GM21447 (cell line): ENCODE measurements around the gene MRPL55.

Experiments
- ATAC-seq: cut with Tn5 transposase; IDR thresholded peaks from one replicate; pipeline ENCODE4 v1.9.1; 2021; ENCODE audit not compliant: unreplicated experiment

The MRPL55 gene

DNA sequence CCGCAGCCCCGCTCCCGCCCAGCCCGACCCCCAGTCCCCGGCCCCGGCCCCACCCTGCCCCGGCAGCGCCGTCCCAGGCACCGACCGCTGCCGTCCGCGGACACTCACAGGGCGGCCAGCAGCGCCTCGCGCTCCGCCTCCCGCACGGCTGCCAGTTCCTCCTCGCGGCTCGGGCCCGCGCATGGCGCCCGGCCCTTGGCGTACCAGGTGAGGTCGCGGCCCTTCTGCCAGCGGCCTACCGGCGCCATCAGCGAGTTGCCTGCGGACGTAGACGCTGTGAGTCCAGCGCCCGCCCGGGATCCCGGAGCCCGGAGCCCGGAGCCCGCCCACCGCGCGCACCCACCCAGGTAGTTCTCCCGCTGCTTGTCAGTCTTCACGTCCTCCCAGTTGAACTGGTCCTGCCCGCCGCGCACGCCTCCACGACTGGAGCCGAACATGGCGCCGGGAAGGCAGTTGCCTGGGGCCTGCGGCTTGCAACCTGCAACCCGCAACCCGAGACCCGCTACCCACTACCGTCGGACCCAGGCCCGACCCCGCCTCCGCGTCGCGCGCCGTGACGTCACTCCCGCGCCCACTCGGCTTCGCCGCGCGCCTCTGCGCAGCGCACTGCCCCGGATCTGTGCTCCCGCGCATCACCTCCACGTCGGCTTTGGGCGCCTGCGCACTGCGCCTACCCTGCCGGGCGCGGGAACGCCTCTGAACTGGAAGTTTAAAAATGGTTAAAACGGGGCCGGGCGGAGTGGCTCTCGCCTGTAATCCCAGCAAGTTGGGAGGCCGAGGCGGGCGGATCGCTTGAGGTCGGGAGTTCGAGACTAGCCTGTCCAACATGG, 6.1 kb downstream of the MRPL55 start, which contains the start of gene C1orf35:
C1orf35 (minus strand) TSS at position 535 of the 830 bp plus-strand sequence; CDS start at position 437, 98 bp downstream.
- ATAC-seq = peak; percentile 60

DNA sequence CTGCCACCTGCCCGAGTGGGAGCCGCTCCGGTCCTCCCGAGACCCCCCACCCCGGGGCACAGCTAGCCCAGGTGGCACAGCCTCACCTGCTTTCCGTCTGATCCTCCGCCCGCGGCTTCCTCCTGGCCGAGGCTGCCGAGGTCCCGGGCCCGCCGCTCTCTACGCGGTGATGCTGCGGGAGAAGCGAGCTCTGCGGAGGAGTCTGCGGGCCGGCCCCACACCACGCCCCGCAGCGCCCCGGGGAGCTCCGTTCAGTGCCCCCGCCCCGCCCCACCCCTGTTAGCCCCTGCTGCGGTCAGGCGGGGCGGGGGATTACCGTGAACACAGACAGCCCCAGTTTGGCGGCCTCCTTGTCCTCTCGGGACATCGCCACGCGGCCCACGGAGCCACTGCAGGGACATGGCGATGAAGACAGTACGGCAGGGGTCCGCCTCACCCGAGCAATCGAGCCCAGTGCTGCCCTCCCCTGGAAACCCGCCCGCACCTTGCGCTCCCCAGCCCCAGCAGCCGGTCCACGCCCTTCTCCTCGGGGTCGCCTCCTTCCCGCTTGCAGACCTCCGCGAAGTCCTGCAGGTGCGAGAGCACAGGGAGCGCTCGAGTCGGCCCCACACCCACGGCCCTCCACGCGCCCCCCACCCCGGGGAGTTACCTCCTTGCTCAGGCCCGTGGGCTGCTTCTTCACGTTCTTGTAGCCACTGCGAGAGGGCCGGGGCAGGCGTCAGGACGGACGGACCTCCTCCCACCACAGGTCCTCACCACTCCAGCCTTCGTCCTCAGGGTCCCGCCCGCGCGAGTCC, 6.9 kb downstream of the MRPL55 start:
- ATAC-seq = peak; percentile 29

DNA sequence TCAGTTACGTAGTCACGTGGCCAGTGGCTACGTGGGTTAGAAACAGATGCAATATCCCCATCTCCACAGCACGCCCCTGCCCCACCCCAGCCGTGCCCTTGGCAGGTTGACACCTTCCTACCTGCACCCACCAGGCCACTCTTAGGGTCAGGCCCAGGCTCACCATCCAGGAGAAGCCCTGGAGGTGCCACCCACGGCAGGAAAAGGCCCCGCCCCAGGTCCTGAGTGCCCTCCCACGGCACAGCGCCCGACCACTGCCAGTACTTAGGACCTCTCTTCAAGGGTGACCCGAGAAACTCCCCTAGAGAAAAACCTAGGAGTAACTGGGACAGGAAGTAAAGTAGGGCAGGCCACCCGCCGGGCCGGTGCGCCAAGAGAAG, 7.5 kb downstream of the MRPL55 start:
- no peak for ATAC-seq

DNA sequence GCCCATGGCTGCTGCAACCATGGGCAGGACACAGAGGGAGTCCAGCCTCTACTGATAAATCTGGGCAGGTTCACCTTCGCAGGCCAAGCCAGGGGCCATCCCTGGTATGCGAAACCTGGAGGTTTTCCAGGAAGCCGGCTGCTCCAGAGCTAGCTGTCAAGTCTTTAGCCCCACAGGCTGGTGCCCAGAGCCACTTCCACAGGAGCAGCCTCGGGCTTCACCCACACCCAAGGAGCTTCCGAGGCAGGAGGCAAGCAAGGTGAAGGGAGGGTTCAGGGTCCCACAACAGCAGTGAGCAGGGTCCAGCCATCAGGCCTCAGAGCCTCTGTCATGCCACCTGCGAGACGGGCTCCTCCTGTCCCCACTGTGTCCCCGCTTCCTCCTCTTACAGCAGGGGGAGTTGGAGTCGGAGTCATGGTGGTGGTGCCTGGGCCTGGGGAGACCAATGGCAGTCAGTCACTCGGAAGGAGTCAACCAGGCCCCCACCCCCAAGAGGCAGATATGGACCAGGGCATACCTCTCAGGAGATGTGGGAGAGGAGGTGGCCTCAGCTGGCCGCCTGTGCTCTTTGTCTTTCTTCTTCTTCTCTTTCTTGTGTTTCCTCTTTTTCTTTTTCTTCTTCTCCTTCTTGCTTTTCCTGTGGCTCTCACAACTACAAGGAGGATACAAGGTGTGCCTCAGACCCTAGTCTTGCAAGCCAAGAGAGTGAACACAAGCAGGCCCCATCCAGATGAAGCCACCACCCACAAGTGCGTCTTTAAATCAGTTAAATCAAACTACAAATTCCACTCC, 8.1 kb downstream of the MRPL55 start:
- no peak for ATAC-seq

DNA sequence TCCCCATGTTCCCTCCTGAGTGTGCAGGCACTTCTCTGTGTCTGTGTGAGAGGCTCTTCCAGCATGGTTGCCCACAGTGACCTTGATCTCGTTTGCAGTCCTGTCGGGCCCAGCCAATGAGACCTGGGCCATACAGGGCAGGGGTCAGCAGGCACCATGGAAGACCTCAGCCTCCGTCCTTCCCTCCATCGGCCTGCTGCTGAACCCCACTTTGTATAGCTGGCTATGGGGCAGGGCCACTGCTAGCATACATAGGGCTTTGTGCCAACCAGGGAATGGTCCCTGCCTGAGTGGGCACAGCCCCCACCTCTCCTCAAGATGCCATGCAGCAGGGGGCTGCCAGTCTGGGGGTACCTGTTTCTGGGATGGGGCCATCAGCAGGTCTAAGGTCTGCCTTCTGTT, 9.8 kb downstream of the MRPL55 start:
- ATAC-seq = no peak

DNA sequence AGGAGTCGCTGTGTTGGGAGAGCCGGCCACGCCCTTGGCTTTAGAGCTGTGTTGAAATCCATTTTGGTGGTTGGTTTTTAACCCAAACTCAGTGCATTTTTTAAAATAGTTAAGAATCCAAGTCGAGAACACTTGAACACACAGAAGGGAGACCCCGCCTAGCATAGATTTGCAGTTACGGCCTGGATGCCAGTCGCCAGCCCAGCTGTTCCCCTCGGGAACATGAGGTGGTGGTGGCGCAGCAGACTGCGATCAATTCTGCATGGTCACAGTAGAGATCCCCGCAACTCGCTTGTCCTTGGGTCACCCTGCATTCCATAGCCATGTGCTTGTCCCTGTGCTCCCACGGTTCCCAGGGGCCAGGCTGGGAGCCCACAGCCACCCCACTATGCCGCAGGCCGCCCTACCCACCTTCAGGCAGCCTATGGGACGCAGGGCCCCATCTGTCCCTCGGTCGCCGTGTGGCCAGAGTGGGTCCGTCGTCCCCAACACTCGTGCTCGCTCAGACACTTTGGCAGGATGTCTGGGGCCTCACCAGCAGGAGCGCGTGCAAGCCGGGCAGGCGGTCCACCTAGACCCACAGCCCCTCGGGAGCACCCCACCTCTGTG, 10.7 kb downstream of the MRPL55 start:
- ATAC-seq = no peak

DNA sequence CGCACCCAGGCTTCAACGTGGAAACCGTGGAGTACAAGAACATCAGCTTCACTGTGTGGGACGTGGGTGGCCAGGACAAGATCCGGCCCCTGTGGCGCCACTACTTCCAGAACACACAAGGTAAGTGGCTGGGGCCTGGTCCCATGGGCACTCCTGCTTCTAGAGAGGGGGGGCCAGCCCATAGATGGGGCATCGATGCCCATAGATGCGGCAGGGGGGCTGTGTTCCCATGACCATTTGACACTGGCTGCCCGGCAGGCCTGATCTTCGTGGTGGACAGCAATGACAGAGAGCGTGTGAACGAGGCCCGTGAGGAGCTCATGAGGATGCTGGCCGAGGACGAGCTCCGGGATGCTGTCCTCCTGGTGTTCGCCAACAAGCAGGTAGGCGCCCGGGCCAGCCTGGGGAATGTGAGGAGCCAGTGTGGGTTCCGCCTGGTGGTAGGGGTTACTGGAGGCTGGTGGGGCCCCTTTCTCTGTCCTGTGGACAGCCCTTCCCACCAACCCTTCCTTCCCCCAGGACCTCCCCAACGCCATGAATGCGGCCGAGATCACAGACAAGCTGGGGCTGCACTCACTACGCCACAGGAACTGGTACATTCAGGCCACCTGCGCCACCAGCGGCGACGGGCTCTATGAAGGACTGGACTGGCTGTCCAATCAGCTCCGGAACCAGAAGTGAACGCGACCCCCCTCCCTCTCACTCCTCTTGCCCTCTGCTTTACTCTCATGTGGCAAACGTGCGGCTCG, 11.6 kb downstream of the MRPL55 start:
- ATAC-seq = no peak

DNA sequence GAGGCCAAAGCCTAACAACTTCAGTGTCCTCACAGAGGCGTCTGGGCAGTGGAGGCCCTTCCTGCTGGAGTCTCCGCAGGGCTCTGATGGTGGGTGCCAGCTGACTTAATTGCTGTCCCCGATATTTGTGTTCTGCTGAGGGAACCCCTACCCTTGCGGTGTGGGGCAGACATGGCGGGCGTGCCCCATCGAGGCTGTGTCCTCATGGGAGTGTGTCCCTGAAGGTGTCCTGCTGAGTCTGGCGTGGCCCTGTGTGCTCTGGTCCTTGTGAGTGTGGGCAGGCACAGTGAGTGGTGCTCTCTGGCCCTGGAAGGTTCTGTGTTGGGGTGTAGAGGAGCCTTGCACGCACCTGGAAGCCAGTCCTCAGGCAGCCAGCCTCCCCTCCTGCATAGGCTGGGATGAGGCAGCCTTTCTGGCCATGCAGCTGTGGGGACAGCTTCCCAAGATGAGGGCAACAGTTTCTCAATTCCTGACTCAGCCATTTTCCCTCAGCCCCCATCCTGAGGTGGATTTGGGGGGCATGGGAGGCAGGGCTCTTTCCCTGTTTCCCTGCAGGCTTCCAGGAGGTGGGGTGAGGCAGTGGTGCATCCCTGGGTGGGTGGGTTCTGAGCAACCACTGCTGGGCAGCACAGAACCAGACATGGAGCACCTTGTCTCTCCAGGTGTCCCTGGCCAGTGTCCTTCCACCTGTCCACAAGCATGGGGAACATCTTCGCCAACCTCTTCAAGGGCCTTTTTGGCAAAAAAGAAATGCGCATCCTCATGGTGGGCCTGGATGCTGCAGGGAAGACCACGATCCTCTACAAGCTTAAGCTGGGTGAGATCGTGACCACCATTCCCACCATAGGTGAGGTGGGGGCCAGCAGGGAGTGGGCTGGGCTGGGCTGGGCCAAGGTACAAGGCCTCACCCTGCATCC, 12.4 kb downstream of the MRPL55 start:
- ATAC-seq = no peak

DNA sequence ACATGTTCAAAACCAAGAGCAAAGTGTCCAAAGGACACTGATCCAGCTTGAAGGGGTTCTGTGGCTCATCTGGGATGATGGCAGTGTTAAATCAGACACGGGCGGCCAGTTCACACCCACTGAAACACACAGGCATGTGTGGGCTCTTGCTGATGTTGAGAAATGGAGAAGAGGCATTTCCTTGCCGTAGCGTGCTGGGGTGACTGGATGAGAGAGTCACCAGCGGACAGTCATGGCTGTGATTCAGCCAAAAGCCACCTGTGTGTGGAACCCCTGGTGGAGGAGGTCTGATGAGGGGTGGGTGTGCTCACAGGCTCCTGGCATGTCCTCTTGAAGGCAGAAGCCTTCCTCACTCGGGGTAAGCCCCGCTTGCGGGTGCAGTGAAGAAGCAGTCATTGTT, 13.2 kb downstream of the MRPL55 start:
- ATAC-seq = no peak

DNA sequence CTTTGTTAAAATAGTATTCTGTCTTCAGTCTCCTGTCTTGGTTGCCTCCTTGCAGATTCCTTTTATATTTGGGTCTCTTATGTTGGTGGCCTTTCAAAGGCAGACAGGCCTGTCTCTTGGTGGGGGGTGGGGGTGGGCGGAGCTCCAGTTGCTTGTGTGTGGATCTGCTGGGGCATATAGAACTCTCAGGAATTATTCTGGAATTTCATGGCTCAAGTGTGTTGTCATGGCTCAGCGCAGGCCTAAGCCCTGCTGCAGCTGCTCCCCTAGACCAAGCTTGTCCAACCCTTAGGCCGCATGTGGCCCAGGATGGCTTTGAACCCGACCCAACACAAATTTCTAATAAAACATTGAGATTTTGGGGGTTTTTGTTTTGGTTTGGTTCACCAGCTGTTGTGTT, 13.9 kb downstream of the MRPL55 start:
- ATAC-seq = no peak

DNA sequence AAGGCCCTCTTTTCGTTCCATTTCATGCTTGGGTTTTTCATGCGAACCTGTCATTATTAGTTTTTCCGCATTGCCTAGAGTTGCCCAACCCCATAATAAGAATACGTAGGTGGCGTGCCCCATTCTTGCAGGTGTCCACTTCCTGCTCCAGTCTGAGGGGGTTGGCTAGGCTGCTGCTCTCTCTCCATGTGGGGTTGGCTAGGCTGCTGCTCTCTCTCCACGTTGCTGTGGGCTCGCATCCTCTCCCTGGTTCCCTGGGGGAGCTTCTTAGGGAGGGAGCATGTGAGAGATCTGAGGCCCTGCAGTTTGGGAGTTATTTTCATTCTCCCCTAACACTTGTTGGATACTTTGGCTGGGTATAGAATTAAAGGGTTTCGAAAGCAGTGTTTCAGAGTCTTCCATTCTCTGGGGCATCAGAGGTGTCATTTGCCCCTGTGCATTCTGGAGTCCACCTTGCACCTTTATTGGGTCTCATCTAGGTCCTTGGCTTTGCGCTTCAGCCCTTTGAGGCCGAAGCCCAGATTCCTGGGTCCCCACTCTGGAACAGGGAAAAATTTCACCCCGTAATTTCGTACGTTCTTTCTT, 14.6 kb downstream of the MRPL55 start:
- ATAC-seq = no peak

DNA sequence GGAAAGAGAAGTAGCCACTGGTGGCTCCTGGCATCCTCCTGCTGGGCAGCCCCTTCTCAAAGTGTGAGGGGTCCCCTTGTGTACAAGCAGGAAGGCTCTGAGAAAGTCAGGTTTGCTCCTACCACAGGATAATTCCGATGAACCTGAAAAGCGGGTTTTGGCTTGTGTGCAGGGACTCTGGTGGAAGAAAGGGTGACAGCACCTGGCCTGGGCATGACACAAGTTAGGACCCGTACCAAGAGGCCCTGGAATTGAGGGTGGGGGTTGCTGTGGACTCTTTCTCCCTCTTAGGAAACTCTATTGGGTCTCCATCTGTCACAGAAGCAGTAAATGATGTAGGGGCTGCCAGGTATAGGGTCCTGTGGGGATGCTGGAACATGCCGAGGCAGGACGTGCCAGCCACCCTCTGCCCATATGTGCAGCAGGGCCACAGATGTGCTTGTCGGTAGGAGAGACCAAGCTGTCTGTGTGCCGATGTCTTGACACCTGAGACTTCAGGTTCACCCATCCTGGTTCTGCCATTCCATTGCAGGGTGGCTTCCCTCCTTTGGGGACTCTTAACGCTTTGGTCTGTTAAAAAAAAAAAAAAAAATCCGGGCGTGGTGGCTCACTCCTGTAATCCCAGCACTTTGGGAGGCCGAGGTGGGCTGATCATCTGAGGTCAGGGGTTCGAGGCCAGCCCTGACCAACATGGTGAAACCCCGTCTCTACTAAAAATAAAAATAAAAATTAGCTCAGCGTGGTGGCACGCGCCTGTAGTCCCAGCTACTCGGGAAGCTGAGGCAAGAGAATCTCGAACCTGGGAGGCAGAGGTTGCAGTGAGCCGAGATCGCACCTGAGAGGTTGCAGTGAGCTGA, 15.8 kb downstream of the MRPL55 start:
- ATAC-seq = no peak

DNA sequence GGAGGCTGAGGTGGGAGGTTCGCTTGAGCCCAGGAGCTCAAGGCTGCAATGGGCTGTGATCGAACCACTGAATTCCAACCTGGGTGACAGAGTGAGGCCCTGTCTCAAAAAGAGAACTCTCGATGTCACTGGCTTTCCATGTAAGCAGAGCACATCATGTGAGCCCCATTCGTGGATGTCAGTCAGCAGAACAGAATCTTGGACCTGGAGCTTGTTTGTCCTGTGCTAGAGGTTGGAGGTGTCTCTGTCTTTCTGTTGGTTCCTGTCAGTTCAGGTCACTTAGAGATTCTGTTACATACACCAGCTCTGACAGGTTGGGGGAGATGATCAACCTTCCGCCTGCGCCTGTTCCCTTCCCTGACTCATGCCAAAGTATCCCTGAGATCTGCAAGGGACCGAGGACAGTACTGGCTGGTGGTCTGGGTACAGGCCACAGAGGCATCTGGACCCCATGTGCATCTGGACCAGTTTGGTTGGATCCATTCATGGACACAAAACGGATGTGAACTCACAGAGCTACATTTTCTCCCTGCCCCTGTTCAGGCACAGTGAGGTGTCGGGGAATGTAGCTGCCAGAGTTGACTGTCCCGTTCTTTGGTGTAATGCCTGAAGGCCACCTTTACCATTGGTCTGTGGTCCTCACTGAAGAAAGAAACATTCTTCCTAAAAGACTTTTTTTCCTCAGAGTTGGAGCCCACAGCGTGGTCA, 16.6 kb downstream of the MRPL55 start:
- no peak for ATAC-seq

DNA sequence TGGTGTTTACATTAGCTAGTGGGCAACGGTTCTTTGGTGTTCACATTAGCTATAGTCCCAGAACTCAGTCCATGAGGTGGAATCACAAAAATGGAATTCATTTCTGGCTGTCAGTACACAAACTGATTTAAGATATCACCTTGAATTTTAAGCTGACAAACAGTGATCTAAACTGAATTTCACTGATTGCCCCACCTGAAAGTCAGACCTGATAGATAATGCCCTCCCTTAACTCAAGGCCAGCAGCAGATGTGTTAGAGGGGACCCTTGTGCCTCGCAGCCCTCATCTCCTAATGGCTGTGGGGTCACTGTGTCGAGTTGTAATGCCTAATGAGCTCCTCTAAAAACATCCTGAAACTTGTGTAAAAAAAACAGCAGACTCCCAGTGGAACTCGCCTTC, 18.0 kb downstream of the MRPL55 start:
- no peak for ATAC-seq

DNA sequence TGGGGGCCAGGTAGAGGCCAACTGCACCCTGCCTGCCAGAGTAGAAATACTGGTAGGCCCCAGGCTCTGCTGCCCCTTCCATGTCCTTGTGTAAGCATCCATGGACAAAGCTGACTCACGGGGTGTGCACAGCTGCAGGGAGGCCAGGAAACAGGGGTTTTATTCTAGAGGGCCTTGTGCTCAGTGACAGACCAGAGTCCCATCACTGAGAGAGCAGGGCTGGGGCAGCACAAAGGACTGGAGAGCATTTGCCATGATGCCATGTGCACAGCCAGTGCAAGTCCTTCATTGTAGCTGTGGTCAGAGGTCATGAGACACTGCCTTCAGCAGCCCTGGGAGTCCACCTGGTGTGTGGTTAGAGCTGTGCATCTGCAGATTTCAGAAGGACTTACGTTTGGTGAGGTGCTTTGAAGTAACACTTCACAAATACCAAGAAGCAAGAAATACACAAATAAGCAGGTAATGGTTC, 18.5 kb downstream of the MRPL55 start:
- ATAC-seq = no peak

DNA sequence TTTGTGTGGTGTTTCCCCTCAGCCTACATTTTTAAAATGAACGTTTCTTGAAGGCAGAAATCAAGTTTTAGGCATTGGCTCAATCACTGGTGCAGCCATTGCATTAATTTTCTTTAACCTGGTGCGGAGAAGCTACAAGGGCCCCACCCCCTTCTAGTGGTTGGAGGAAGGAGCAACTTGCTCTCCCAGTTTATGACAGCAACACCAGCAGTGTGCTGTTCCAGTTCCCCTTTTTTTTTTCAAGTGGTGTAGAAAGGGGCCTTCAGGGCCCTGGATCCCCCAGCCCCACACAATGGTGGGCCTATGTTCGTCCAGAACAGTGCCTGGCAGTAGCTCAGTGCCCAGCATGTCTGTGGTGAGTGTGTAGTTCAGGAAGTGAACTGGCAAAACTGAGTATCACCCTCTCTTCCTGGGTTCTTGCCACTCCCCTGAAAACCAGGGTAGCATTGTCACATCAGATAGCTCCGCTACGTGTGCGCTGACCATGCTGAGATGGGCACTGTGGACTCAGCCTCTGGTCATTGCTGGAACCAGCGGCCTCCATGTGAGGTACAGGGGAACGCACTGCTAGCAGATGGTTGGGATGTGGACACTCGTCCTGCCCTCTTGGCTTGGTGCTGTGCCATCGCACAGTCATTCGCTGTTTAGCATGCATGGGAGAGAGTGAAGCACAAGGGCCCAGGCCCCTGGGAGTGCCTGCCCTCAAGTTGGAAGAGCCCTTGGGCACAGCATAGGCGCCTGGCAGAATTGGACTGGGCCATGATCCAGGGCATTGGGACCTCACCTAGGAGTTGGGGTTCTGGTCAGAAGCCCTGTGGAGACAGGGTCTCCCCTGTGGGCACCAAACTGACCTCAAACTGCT, 19.3 kb downstream of the MRPL55 start:
- ATAC-seq = no peak
